NCI-H1105 treated with DMSO at 0.1 percent for 48 hours (cell line): Measurements from ENCODE around the gene MRPL20.
"Not testable (repeated sequence)": the region's sequence is repeated elsewhere in the genome, so short reads cannot be mapped to it uniquely, and the experiment has no call there.

ENCODE experiments used
- DNase-seq: peaks from one replicate; lab custom pipeline; 2025; lab: John Stamatoyannopoulos, UW

Gene MRPL20

GRCh38 chr1:1425753-1426495 is 18.8 kb upstream of the MRPL20 start:
- no peak for DNase-seq

GRCh38 chr1:1425426-1425752 is 18.3 kb upstream of the MRPL20 start:
- no peak for DNase-seq

- no peak for DNase-seq
These were observed 17.6 kb upstream of the MRPL20 start for GRCh38 chr1:1424707-1425106.

GRCh38 chr1:1423245-1423597 is 16.1 kb upstream of the MRPL20 start:
- no peak for DNase-seq

- no peak for DNase-seq
These were observed 15.6 kb upstream of the MRPL20 start for GRCh38 chr1:1422465-1423244.

- no peak for DNase-seq
These were observed 14.9 kb upstream of the MRPL20 start for GRCh38 chr1:1421907-1422464.

GRCh38 chr1:1421147-1421906 is 14.2 kb upstream of the MRPL20 start, which contains the start of gene ANKRD65:
TSS of gene ANKRD65 (minus strand) at chr1:1421276. CDS start at chr1:1421005, 271 bp downstream.
- peak; percentile 85 for DNase-seq

GRCh38 chr1:1420654-1421141 is 13.6 kb upstream of the MRPL20 start:
- DNase-seq, result no peak

- no peak for DNase-seq
These were observed 12.9 kb upstream of the MRPL20 start for GRCh38 chr1:1419813-1420653.

- DNase-seq, result no peak
These were observed 12.3 kb upstream of the MRPL20 start for GRCh38 chr1:1419363-1419812.

GRCh38 chr1:1418464-1419362 is 11.6 kb upstream of the MRPL20 start:
- no peak for DNase-seq

- not testable (repeated sequence) for DNase-seq
These were observed 10.9 kb upstream of the MRPL20 start for GRCh38 chr1:1417825-1418463.

GRCh38 chr1:1417396-1417795 is 10.3 kb upstream of the MRPL20 start:
- not testable (repeated sequence) for DNase-seq

- no peak for DNase-seq
These were observed 8.7 kb upstream of the MRPL20 start for GRCh38 chr1:1415751-1416150.

GRCh38 chr1:1412311-1412902 is 5.3 kb upstream of the MRPL20 start:
- not testable (repeated sequence) for DNase-seq

GRCh38 chr1:1411626-1412025 is 4.5 kb upstream of the MRPL20 start:
- no peak for DNase-seq

GRCh38 chr1:1410238-1410637 is 3.1 kb upstream of the MRPL20 start:
- not testable (repeated sequence) for DNase-seq

GRCh38 chr1:1407636-1408318 is 684 bp upstream of the MRPL20 start:
- DNase-seq, result no peak
